RKO (cell line): ENCODE results near the gene EFCAB8.
"Not testable (repeated sequence)": the region's sequence is repeated elsewhere in the genome, so short reads cannot be mapped to it uniquely, and the experiment has no call there.

ENCODE experiments used
- DNase-seq: peaks from one replicate; pipeline ENCODE4 v3.0.0-alpha.2; 2016; ENCODE audit warnings: low spot score

EFCAB8 gene

DNA sequence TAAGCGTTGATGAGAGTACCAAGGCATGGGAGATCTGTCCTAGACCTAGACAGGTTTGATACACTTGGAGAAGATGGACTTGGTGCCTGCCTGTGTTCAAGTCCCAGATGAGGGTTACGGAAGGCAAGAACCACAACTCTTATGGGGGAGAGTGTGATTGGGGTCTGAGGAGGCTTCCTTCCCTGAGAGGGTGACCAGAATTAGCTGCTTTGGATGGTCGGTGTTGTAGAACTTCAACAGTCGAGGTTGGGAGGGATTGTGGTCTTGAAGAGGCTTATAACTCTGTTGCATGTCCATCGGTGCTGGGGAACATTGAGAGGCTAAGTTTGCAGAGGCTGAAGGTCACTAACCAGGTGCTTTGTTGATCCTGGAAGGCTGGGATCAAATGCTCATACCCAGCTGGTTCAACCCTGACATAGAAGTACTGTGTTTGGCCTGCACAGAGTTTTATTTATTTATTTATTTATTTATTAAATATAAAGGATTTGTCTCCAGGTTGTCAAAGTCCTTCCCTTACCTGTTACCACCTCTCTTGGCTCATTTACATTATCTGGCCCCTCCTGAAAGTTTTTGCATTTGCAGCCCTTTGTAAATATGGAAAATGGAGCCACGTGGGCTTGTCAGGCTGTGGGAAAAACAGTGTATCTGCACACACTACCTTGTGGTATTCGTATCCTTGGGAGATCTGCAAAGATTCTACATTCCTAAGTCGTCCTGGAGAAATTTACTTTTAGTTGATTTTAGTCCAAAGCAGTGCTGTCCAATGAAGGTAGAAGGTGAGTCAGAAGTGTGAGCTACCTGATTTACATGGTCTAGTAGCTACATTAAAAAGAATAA is 15.8 kb upstream of the EFCAB8 start:
- no peak for DNase-seq

DNA sequence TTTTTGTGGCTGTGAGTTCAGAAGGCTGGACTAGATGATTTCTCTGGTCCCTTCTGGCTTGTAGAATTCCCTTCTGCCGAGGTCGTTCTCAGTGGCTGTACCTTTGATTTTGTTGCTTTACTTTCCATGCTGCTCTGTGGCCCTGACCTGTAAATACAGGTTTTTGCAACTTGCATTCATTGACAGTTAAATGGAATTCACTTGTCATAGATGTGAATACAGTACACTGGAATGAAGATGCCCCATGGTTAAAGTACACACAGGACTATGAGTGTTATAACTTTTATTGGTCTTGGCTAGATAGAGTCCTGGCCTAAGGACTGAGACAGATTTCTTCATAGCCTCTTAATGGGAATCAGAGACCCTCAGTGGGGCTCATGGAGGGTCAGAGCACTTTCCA is 12.9 kb upstream of the EFCAB8 start:
- DNase-seq: no peak

DNA sequence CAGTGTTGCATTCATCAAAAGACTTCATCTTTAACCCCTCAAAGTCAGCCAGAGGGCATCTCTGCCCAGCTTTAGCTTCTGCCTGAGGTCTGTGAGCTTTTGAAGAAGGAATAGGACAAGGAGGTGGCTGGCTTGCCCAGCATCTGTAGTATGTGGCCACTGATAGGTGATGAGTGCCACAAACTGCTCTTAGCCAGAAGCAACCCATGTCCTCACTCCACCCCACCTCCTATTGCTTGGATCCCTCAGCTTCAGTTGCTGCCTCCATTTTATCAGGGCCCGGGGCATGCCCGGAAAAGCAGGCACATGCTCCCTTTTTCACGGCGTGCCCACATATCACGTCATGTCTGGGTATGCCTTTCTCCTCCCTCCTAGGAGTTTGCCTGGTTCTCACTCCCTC is 11.9 kb upstream of the EFCAB8 start:
- DNase-seq: no peak

DNA sequence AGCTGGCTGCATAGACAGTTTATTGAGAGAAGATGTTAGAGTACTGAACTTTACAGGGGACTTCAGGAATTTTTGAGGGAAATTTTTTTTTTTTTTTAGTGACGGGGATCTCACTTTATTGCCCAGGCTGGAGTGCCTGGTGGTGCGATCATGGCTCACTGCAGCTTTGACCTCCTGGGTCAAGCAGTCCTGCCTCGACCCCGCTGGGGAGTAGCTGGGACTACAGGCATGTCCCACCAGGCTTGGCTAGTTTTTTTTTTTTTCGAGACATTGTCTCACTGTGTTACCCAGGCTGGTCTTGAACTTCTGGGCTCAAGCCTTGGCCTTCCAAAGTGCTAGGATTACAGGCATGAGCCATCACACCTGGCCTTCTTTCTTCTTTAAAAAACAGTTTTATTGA is 10.8 kb upstream of the EFCAB8 start:
- DNase-seq: no peak

DNA sequence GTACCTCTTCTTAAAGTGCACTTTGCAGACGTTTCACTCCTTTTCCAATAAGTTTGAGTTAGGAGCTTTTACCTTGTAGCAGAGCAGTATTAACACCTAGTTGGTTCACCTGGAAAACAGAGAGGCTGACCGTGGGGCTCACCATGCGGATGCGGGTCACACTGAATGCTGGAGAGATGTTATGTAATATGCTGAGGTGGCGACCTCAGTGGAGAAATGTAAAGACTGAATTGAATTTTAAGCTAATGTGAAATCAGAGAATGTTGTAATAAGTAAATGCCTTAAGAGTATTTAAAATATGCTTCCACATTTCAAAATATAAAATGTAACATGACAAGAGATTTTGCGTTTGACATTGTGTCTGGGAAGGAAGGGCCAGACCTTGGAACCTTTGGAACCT is 9.9 kb upstream of the EFCAB8 start:
- no peak for DNase-seq

DNA sequence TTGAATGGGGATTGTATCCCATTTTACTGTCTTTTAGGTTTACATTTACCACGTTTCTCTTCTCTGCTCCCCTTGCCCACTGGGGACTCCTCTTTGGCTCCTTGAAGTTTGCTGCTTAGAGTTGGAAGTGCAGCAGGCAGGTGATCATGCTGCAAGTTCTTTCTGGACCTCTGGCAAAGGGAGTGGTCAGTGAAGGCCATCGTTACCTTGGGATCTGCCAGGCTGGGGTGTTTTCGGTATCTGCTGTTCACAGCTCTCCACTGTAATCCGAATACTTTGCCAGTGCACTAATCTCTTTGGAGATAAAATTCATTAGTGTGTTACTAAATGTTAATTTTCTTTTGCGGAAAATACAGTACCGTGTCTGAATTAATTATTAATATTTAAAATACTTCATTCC is 9.1 kb upstream of the EFCAB8 start:
- no peak for DNase-seq

DNA sequence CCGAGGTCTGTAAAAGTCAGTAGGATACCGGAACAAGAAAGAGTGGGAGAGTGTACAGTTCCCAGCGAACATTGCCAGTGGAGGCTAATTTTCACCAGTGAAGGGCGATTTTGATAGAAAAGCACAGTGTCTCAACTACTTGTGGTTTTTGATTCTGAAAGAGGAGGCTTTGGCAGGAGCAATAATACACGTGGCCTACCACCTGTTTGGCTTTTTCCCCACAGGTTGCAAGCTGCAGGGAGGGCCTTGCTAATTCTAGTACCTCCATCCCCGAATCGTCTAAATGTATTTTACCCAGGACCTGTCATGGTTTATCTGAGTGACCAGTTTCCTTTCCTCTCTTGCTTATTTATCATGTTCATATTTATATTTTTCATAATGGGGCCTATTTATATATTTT is 3.3 kb upstream of the EFCAB8 start:
- DNase-seq: no peak

DNA sequence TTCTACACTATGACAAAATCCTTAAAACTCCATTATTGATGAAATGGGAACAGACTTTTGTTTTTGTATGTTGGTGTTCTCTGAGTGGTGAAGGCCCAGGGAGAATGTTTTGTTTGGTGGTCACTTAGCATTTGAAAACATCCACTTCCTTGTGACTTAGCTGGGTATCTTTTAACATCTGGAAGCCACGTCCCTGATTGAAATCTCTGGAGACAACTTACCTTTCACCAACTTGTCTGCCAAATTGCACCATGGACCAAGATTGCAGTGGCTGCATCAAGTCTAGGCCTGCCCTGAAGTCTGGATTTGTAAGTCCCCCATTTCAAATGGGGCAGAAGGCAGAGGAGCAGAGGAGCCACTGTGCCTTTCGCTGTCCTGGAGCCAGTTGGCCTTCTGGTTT is 534 bp upstream of the EFCAB8 start:
- DNase-seq: no peak

DNA sequence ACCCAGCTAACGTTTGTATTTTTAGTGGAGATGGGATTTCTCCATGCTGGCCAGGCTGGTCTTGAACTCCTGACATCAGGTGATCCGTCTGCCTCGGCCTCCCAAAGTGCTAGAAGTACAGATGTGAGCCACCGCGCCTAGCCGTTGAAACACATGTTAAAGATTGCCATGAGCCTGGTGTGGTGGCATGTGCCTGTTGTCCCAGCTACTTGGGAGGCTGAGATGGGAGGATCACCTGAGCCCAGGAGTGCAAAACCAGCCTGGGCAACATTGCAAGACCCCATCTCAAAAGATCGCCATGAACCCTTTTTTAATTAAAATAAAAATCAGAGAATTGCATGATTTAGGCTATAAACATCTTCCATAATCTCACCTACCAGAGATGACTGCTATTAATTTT is 2.7 kb downstream of the EFCAB8 start:
- DNase-seq: no peak

DNA sequence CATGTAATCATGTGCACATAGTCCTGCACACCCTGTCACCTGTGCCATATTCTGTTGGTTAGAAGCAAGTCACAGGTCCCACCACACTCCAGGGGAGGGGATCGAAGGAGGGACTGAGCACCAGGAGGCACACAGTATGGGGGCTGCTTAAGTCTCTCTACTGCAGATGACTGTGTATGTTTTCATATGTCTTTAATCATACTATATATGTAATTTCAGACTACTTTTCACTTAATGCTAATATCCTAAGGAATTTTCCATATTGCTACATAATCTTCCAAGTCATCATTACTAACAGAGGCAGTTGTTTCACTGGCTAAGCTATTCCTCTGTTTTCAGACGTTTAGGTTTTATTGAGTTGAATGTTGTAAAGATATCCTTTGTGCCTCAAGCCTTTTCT is 10.8 kb downstream of the EFCAB8 start:
- DNase-seq: no peak

DNA sequence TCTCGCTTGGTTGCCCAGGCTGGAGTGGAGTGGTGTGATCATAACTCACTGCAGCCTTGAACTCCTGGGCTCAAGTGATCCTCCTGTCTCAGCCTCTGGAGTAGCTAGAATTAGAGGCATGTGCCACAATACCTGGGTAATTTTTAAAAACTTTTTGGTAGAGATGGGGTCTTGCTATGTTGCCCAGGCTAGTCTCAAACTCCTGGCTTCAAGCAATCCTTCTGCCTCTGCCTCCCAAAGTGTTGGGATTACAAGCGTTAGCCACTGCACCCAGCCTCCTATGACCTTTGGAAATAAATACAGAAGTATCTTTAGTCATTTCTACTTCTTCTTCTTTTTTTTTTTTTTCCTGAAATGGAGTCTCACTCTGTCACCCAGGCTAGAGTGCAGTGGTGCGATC is 11.8 kb downstream of the EFCAB8 start:
- not testable (repeated sequence) for DNase-seq

DNA sequence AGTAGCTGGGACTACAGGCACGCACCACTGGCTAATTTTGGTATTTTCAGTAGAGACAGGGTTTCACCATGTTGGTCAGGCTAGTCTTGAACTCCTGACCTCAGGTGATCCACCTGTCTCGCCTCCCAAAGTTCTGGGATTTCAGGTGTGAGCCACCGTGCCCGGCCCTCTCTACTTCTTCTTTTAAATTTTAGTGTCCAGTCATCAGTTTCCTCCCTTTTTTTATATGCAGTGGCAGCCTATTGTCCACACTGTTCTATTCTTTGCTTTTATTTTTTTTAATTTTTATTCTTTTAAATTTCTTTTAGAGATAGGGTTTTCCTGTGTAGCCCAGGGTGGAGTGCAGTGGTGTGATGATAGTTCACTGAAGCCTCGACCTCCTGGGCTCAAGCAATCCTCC is 12.3 kb downstream of the EFCAB8 start:
- no peak for DNase-seq

DNA sequence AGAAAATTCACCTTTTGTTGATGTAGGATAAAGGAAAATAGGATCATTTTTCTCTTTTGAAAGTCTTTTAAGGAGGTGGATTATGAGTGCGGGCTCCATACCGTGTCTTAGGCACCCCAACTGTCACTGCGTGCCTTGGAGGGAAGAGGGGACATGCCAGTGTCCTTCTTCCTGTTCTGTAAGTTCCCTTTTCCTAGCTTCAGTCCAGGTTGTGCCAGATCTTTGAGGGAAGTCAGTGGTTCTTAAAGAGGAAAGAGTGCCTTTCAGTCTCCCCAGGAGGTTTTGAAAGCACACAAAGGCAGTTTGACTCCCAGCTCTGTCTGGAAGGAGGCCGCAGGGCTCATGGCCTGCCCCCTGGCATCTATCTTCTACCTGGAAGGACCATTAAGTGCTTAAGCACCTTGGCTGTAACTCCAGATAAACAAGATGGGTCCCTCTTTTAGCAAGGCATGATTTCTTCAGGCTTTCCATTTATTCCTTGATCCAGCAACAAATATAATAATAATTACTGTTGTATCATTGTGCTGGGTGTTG is 13.0 kb downstream of the EFCAB8 start:
- DNase-seq: no peak

DNA sequence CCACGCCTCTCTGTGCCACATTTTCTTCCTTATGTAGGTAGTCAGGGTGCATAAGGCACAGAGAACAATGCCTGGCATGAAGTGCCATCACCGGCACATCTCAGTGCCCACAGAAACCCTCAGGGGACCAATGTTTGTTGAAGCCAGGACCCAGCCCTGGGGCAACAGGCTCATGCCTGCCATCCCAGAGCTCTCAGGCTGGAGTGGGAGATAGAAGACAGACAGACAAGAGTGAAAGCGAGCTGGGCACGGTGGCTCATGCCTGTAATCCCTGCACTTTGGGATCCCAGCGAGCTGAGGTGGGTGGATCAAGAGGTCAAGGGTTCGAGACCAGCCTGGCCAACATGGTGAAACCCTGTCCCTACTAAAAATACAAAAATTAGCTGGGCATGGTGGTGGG is 13.5 kb downstream of the EFCAB8 start:
- no peak for DNase-seq

DNA sequence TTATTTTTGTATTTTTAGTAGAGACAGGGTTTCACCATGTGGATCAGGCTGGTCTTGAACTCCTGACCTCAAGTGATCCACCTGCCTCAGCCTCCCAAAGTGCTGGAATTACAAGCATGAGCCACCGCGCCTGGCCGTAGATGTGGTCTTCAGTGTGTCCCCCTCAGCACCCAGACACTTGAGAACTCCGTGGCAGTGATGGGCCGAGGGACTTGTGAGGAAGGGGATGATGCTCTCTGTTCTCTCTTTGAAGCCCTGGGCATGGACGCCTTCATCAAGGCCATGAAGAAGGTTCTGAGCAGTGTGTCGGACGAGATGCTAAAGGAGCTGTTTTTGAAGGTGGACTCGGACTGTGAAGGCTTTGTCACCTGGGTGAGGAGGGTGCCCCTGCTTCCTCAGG is 16.9 kb downstream of the EFCAB8 start:
- DNase-seq: no peak

DNA sequence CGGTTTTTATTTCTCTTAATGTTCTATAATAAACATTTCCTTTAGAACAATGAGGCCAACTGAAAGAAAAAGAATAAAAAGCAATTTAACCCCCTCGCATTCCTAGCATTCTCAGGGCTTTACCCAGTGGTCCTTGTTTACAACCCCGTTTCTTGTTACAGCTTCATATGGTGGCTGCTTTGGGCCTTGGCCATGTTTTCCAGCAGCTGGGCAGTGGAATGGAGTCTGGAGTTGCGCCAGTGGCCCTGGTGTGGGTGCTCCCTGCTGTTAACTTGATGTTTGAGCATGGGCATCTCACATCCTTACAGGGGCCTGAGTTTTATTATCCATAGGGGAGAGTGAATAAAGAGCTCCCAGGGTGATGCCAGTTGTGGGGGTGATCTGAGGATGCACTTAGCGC is 18.8 kb downstream of the EFCAB8 start:
- DNase-seq: no peak

DNA sequence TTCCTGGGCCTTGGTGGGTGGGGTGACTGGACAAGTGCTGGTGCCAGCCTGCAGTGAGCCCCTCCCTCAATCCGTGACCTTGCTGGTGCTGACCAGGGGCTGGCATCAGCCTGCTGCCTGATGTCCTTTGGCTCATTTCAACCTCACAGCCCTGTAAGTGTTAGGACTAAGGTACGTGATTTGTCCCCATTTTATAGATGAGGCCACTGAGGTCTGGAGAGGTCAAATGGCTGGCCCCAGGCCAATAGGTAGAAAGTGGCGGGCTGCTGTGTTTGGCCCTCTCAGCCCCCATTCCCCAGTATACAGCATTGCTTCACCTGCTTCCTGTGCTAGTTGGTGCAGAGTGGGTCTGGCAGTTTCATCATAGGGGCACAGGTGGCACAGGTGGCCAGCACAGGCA is 20.1 kb downstream of the EFCAB8 start:
- no peak for DNase-seq

DNA sequence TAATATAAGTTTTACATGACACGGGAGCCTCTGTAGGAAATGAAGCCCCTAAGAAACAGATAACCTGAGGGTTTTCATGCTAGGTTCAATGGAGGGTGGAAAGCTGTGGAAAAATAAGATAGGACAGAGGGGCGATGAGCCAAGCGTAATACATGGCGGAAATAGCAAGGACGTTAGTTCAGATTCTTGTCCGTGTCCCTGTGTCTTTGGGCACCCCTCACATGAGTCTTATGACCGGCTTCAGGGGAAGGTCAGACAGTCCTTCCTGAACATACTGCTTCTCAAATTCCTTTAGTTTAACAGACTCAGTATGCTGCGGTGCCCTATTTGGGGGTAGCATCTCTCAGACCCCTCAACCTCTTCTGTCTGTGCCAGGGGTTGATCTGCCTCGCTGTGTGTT is 20.8 kb downstream of the EFCAB8 start:
- DNase-seq: no peak

DNA sequence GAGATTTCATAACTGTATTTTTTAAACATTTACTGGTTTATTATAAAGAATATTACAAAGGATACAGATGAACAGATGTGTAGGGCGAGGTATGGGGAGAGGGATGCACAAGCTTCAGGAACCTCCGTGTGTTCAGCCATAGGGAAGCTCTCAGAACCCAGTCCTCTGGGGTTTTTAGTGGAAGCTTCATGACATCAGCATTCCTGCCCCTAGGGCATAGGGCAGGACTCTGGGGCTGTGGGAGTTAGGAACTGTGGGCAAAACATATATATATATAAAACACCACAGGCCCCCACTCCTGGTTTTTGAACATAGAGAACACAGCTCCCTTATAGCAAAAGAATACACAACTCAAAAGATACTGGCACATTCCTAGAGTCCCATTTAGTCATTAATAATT is 21.9 kb downstream of the EFCAB8 start:
- DNase-seq: no peak

DNA sequence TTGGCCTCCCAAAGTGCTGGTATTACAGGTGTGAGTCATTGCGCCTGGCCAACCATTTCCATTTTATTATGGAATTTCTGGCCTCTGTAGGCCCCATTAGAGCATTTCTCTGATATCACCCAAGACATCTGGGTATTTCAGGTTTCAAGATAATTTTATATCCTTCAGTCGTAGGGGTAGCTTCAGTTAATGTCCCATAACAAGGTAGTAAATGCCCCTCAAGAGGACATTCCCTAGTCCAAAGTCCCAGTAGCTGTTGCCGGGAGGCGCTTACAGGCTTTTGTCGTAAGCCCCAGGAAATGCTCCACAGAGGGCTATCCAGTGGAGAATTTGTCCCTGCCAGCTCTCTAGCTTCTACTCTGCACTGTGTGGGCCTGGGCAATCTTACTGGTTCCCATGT is 24.4 kb downstream of the EFCAB8 start:
- no peak for DNase-seq

DNA sequence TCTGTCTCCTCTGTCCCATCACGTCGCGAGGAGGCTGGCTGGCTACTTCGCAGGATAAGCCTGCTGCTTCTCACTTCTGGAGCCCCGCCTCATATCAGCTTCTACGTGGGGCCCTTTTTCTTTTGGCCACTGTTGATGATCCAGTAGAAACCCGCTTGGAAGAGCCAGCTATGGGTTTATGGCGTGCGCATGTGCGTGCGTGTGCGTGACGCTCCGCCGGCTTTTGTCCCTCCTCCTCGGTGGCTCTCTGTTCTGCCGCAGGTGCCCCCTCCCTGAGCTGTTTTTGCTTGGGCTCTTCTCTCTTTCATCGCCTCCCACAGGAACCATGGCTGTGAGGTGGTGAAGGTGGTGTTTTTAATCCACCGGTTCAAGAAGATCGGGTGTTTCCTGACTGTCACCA is 26.5 kb downstream of the EFCAB8 start:
- DNase-seq: no peak

DNA sequence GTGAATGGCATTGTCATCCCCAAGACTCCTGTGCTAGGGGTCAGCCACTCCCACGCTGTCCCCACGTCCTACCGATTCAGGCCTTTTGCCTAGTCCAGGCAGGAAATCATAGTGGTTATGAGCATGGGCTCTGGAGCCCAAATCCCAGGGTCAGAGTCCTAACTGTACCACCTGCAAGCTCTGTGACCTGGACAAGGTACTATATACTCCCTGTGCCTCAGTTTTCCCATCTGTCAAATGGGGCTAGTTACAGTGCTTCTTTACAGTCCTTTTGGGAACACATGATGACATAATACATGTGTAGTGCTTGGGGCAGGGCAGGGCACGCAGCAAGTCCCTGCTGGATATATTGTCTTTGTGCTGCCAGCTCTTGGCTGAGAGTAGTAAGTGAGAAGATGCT is 27.2 kb downstream of the EFCAB8 start:
- DNase-seq: no peak

DNA sequence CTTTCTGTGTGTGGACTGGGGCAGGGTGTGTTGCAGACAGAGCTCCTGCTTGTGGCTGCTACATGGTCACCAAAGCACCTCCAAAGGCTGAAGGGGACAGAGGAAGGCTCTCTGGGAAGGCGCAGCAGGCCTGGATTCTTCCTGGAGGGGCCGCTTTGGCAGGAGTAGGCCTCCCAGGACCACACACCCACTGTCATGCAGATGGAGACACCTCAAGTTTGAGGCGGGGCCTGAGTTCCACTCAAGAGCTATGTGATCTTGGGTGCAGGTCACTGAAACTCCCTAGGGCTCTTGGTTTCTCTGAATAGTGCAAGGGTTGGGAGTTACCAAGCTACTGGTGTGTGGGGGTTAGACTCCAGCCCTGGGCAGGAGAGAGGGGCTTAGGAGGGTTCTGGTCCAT is 27.9 kb downstream of the EFCAB8 start:
- DNase-seq: no peak

DNA sequence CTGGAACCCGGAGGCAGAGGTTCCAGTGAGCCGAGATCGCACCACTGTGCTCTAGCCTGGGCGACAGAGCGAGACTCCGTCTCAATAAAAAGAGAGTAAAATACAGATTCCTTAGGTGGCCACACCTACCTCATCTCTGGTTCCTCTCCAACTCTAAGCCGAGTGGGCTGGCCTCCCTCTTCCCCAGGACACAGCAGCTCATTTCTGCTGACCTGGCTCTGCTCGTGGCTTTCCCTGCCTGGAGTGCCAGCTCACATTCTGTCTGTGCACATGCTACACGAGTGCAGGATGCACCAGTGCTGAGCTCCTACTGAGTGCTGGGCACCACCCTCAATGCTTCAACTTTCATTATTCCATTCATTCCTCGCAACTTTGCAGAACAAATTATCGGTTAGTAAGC is 28.8 kb downstream of the EFCAB8 start:
- no peak for DNase-seq
